Suppressor macrophage treated with lipopolysaccharide for 4 hours (primary cell): Measurements from ENCODE around the gene CENPE.

ENCODE experiments used
- DNase-seq: peaks from one replicate; pipeline ENCODE4 v3.0.0-alpha.2; 2020

The CENPE gene

GRCh38 chr4:103129174-103129573 lies 69.0 kb downstream of the CENPE start:
- no peak for DNase-seq

- DNase-seq: no peak
Measured at GRCh38 chr4:103126126-103126525, 72.0 kb downstream of the CENPE start.

GRCh38 chr4:103123114-103123513 lies 75.0 kb downstream of the CENPE start:
- no peak for DNase-seq

- DNase-seq: no peak
Measured at GRCh38 chr4:103118166-103118565, 80.0 kb downstream of the CENPE start.

- DNase-seq: no peak
Measured at GRCh38 chr4:103111598-103111997, 86.5 kb downstream of the CENPE start.

- DNase-seq: no peak
Measured at GRCh38 chr4:103108542-103108941, 89.6 kb downstream of the CENPE start.

- DNase-seq: no peak
Measured at GRCh38 chr4:103105558-103106356, 92.4 kb downstream of the CENPE start.

GRCh38 chr4:103104886-103105285 lies 93.3 kb downstream of the CENPE start:
- DNase-seq: no peak

- no peak for DNase-seq
Measured at GRCh38 chr4:103100691-103101090, 97.5 kb downstream of the CENPE start.

- peak; percentile 95 for DNase-seq
Measured at GRCh38 chr4:103099691-103100392, 98.3 kb downstream of the CENPE start, which contains the start of gene BDH2. BDH2 (minus strand) TSS chr4:103099834; CDS start chr4:103096254, 3,580 bp downstream.

GRCh38 chr4:103098756-103099440 lies 99.2 kb downstream of the CENPE start:
- no peak for DNase-seq

- DNase-seq: no peak
Measured at GRCh38 chr4:103098341-103098740, 99.8 kb downstream of the CENPE start.

GRCh38 chr4:103097112-103097511 lies 101.0 kb downstream of the CENPE start:
- no peak for DNase-seq

GRCh38 chr4:103095080-103095479 lies 103.1 kb downstream of the CENPE start:
- no peak for DNase-seq

GRCh38 chr4:103092245-103092644 lies 105.9 kb downstream of the CENPE start:
- peak; percentile 23 for DNase-seq

- DNase-seq: peak; percentile 67
Measured at GRCh38 chr4:103091601-103092223, 106.4 kb downstream of the CENPE start.

GRCh38 chr4:103089481-103089880 lies 108.7 kb downstream of the CENPE start:
- no peak for DNase-seq

GRCh38 chr4:103086551-103086950 lies 111.6 kb downstream of the CENPE start:
- peak; percentile 36 for DNase-seq

- DNase-seq: no peak
Measured at GRCh38 chr4:103085555-103086196, 112.5 kb downstream of the CENPE start.

- DNase-seq: no peak
Measured at GRCh38 chr4:103079621-103080020, 118.5 kb downstream of the CENPE start.

- no peak for DNase-seq
Measured at GRCh38 chr4:103076747-103077347, 121.3 kb downstream of the CENPE start, which contains the start of gene SLC9B2. SLC9B2 (minus strand) TSS chr4:103076761; CDS start chr4:103067550, 9,211 bp downstream.
